NT2/D1 (cell line): ENCODE results near the gene GSAP.
A peak's percentile ranks its signal among the peaks of the same experiment; 100 is the strongest.

Source experiments
- DNase-seq: peaks from one replicate; pipeline ENCODE4 v3.0.0-alpha.2; 2011; ENCODE audit warnings: low read depth, low spot score
- H3K27me3 ChIP-seq: 2 replicates; pipeline ENCODE4 v1.6.0; 2011; ENCODE audit warnings: mild to moderate bottlenecking; ENCODE audit not compliant: insufficient read length, insufficient read depth
- H3K36me3 ChIP-seq: 2 replicates; pipeline ENCODE4 v1.6.1; 2011; ENCODE audit warnings: mild to moderate bottlenecking, low read length, mixed read lengths; ENCODE audit not compliant: insufficient read depth, insufficient read length
- H3K4me1 ChIP-seq: 2 replicates; pipeline ENCODE4 v1.5.1; 2011; ENCODE audit not compliant: insufficient read depth, insufficient read length
- H3K4me3 ChIP-seq: 2 replicates; pipeline ENCODE4 v1.5.1; 2011; ENCODE audit warnings: low read depth; ENCODE audit not compliant: insufficient read length
- H3K9ac ChIP-seq: 2 replicates; pipeline ENCODE4 v1.6.0; 2011; ENCODE audit warnings: low read depth; ENCODE audit not compliant: insufficient read length
- H3K9me3 ChIP-seq: 2 replicates; pipeline ENCODE4 v1.5.1; 2011; ENCODE audit warnings: mild to moderate bottlenecking, low read length; ENCODE audit not compliant: insufficient read depth
- SUZ12 ChIP-seq: IDR thresholded peaks from 2 replicates; pipeline ENCODE4 v1.6.1; 2011; ENCODE audit not compliant: insufficient read length, insufficient read depth; ENCODE audit errors: extremely low read depth
- YY1 ChIP-seq: IDR thresholded peaks from 2 replicates; pipeline ENCODE4 v1.6.1; 2011; ENCODE audit not compliant: insufficient read length, insufficient read depth
- ZNF274 ChIP-seq: IDR thresholded peaks from 2 replicates; pipeline ENCODE4 v1.6.1; 2011; ENCODE audit warnings: mild to moderate bottlenecking, low read depth, low read length

GSAP gene

GRCh38 chr7:77450054-77450453 is 33.9 kb upstream of the GSAP start:
- Histone ChIP-seq H3K4me1 (no peaks in the 10 kb centered on the region), H3K9ac (no peak overlapping the region), H3K9me3 (no peaks in the 10 kb centered on the region), H3K27me3 (no peaks in the 10 kb centered on the region), H3K36me3 (no peaks in the 10 kb centered on the region), H3K4me3 (no peak overlapping the region)
- no peak for DNase-seq
- TF ChIP-seq YY1 (no peak), ZNF274 (no peak), SUZ12 (no peak)

- TF ChIP-seq YY1 (no peak), SUZ12 (no peak), ZNF274 (no peak)
Measured at GRCh38 chr7:77447616-77448015, 31.5 kb upstream of the GSAP start.

GRCh38 chr7:77444123-77444522 is 28.0 kb upstream of the GSAP start:
- Histone ChIP-seq H3K9ac (peak overlapping the region; percentile 10), H3K9me3 (no peaks in the 10 kb centered on the region), H3K4me3 (no peak overlapping the region), H3K27me3 (no peaks in the 10 kb centered on the region), H3K36me3 (no peaks in the 10 kb centered on the region), H3K4me1 (no peaks in the 10 kb centered on the region)
- TF ChIP-seq SUZ12 (no peak), YY1 (no peak), ZNF274 (no peak)
- no peak for DNase-seq

More at GRCh38 chr7:77447616-77448015, 31.5 kb upstream of the GSAP start:
- DNase-seq = no peak
- Histone ChIP-seq H3K4me3 (no peak overlapping the region), H3K36me3 (no peaks in the 10 kb centered on the region), H3K4me1 (no peaks in the 10 kb centered on the region), H3K9ac (no peak overlapping the region), H3K27me3 (no peaks in the 10 kb centered on the region), H3K9me3 (no peaks in the 10 kb centered on the region)

GRCh38 chr7:77443042-77443441 is 26.9 kb upstream of the GSAP start:
- Histone ChIP-seq H3K4me1 (no peaks in the 10 kb centered on the region), H3K9ac (no peak overlapping the region), H3K27me3 (no peaks in the 10 kb centered on the region), H3K36me3 (no peaks in the 10 kb centered on the region), H3K4me3 (no peak overlapping the region), H3K9me3 (no peaks in the 10 kb centered on the region)
- TF ChIP-seq ZNF274 = no peak
- TF ChIP-seq SUZ12 = no peak
- TF ChIP-seq YY1 = no peak
- DNase-seq = no peak

GRCh38 chr7:77442636-77443035 is 26.5 kb upstream of the GSAP start:
- no peak for TF ChIP-seq SUZ12
- TF ChIP-seq ZNF274 = no peak
- TF ChIP-seq YY1 = no peak
- no peak overlapping the region for H3K4me3 ChIP-seq
- H3K9me3 ChIP-seq = no peaks in the 10 kb centered on the region
- no peaks in the 10 kb centered on the region for H3K27me3 ChIP-seq
- H3K4me1 ChIP-seq = no peaks in the 10 kb centered on the region
- H3K36me3 ChIP-seq = no peaks in the 10 kb centered on the region
- no peak overlapping the region for H3K9ac ChIP-seq
- DNase-seq = no peak

- H3K9ac ChIP-seq = no peak overlapping the region
- H3K4me3 ChIP-seq = no peak overlapping the region
- H3K4me1 ChIP-seq = no peaks in the 10 kb centered on the region
- DNase-seq = no peak
- TF ChIP-seq SUZ12 = no peak
- TF ChIP-seq ZNF274 = no peak
- no peak for TF ChIP-seq YY1
- H3K9me3 ChIP-seq = no peaks in the 10 kb centered on the region
- no peaks in the 10 kb centered on the region for H3K36me3 ChIP-seq
- H3K27me3 ChIP-seq = no peaks in the 10 kb centered on the region
Measured at GRCh38 chr7:77441046-77441445, 24.9 kb upstream of the GSAP start.

GRCh38 chr7:77439572-77439971 is 23.4 kb upstream of the GSAP start:
- Histone ChIP-seq H3K27me3 (no peaks in the 10 kb centered on the region), H3K4me1 (no peaks in the 10 kb centered on the region), H3K4me3 (no peak overlapping the region), H3K36me3 (no peaks in the 10 kb centered on the region), H3K9ac (no peak overlapping the region), H3K9me3 (no peaks in the 10 kb centered on the region)
- no peak for DNase-seq
- TF ChIP-seq ZNF274 = no peak
- TF ChIP-seq YY1 = no peak

- Histone ChIP-seq H3K36me3 (no peaks in the 10 kb centered on the region), H3K4me1 (no peaks in the 10 kb centered on the region), H3K27me3 (no peaks in the 10 kb centered on the region), H3K9ac (no peak overlapping the region), H3K4me3 (no peak overlapping the region), H3K9me3 (no peaks in the 10 kb centered on the region)
- DNase-seq = no peak
- no peak for TF ChIP-seq YY1
- no peak for TF ChIP-seq ZNF274
- no peak for TF ChIP-seq SUZ12
Measured at GRCh38 chr7:77438131-77438530, 22.0 kb upstream of the GSAP start.
